ENCODE data around the gene GLRX.

- no peak for TF ChIP-seq CTCF (IDR thresholded peaks at IDR 0.05)
- no peak for TF ChIP-seq POLR2A (IDR thresholded peaks at IDR 0.05)
Measured at GRCh38 chr5:95871146-95871806, 48.8 kb upstream of the GLRX start.
